HepG2 (cell line): ENCODE results near the gene NARF. TPM values are rescaled to one million over a fixed set of nuclear protein-coding genes. Genes with fewer than 3 reads are reported as not detected.

ENCODE experiments used
- BHLHE40 ChIP-seq: IDR thresholded peaks from 2 replicates; pipeline ENCODE4 v1.6.1; 2011; ENCODE audit warnings: low read length, improper control_type of control experiment
- CHD4 ChIP-seq: fragments of 200-600 bp; sonication (generic); IDR thresholded peaks from 2 replicates; pipeline ENCODE4 v1.7.0; 2017; ENCODE audit warnings: mild to moderate bottlenecking, low read length, borderline replicate concordance
- EZH2 ChIP-seq: conservative IDR thresholded peaks from 2 replicates; pipeline ENCODE4 v1.6.1; 2012; ENCODE audit warnings: mild to moderate bottlenecking, low read depth, low read length, moderate library complexity
- LCORL ChIP-seq, 2 experiments: fragments of 450-650 bp in 1 of 2; sonication (generic) in 1 of 2; formaldehyde crosslinking in 1 of 2; IDR thresholded peaks; 2 replicates each; pipeline versions ENCODE4 v1.5.0 to v1.6.1; 2017 to 2020; ENCODE audit warnings: antibody characterized with exemption in 1 of 2, missing genetic modification reagents in 1 of 2
- MXD4 ChIP-seq: IDR thresholded peaks from 2 replicates; pipeline ENCODE4 v1.6.1; 2016; ENCODE audit warnings: mild to moderate bottlenecking, missing biosample characterization, missing genetic modification reagents
- PBX3 ChIP-seq: sonication (generic); formaldehyde crosslinking; IDR thresholded peaks from 2 replicates; pipeline ENCODE4 v1.8.1; 2023; ENCODE audit warnings: missing genetic modification reagents, inconsistent platforms, borderline replicate concordance
- SP1 ChIP-seq, 2 experiments: fragments of 450-650 bp in 1 of 2; sonication (generic) in 1 of 2; formaldehyde crosslinking in 1 of 2; IDR thresholded peaks; 2 replicates each; pipeline versions ENCODE4 v1.4.0 to v1.6.1; 2016 to 2020; ENCODE audit warnings: missing genetic modification reagents in 1 of 2
- TCF7L2 ChIP-seq: IDR thresholded peaks from 2 replicates; pipeline ENCODE4 v1.6.1; 2011; ENCODE audit warnings: mild to moderate bottlenecking, low read depth, low read length, moderate library complexity
- TFE3 ChIP-seq: IDR thresholded peaks from 2 replicates; pipeline ENCODE4 v1.6.1; 2016
- XRCC5 ChIP-seq: fragments of 200-400 bp; formaldehyde crosslinking; optimal IDR thresholded peaks from 2 replicates; pipeline ENCODE3; 2017; ENCODE audit warnings: mild to moderate bottlenecking, low read length
- ZKSCAN5 ChIP-seq: sonication (generic); formaldehyde crosslinking; IDR thresholded peaks from 2 replicates; pipeline ENCODE4 v1.5.1; 2020; ENCODE audit warnings: mild to moderate bottlenecking, missing genetic modification reagents
- ZNF225 ChIP-seq: sonication (generic); formaldehyde crosslinking; IDR thresholded peaks from 2 replicates; pipeline ENCODE4 v1.4.0; 2020; ENCODE audit warnings: mild to moderate bottlenecking, missing genetic modification reagents
- ZNF530 ChIP-seq: sonication (generic); formaldehyde crosslinking; IDR thresholded peaks from 2 replicates; pipeline ENCODE4 v1.5.0; 2020; ENCODE audit warnings: low read depth, mild to moderate bottlenecking, missing genetic modification reagents
- ZNF557 ChIP-seq: sonication (generic); formaldehyde crosslinking; IDR thresholded peaks from 2 replicates; pipeline ENCODE4 v1.4.0; 2020; ENCODE audit warnings: missing genetic modification reagents
- ZNF580 ChIP-seq: IDR thresholded peaks from 2 replicates; pipeline ENCODE4 v1.6.1; 2016; ENCODE audit warnings: low read depth, borderline replicate concordance
- polyA plus RNA-seq, 8 experiments: library from polyadenylated mRNA; depleted of rRNA in 3 of 8; stranded (reverse) in 7 of 8; unstranded in 1 of 8; fragments of >200 nt; fragmentation: Illumina TruSeq in 4 of 8; extraction: Trizol in 4 of 8; gene quantifications; 2 replicates each; pipeline versions ENCODE4 v1.2.1 to v1.2.3, GENCODE V29; 2011 to 2016; ENCODE audit warnings: low read depth in 4 of 8, missing spikeins in 1 of 8, mixed read lengths in 1 of 8; ENCODE audit not compliant: insufficient read depth in 1 of 8
- total RNA-seq, 5 experiments: library from RNA; depleted of rRNA; stranded (reverse); fragments of >200 nt; fragmentation: Illumina TruSeq; extraction: Trizol; gene quantifications; 2 replicates each; pipeline ENCODE4 v1.2.3, GENCODE V29; 2016; ENCODE audit warnings: low read depth in 1 of 5

Gene NARF
- total and polyA plus RNA-seq, 2 of the 13 experiments (the other 11 are each of a cell fraction or from before 2014, with no cell fraction given): 61.1 to 144 TPM

- TF ChIP-seq PBX3 (CRISPR knock-in tag) (no peak), ZNF580 (CRISPR knock-in tag) (no peak), LCORL (IDR thresholded peaks at IDR 0.05) (no peak), LCORL (CRISPR knock-in tag; IDR thresholded peaks at IDR 0.05) (no peak), TCF7L2 (no peak), ZNF557 (CRISPR knock-in tag) (no peak), BHLHE40 (no peak), SP1 (IDR thresholded peaks at IDR 0.05) (no peak), SP1 (CRISPR knock-in tag; IDR thresholded peaks at IDR 0.05) (no peak), ZKSCAN5 (CRISPR knock-in tag) (no peak), CHD4 (no peak), EZH2 (no peak), ZNF225 (CRISPR knock-in tag) (no peak), XRCC5 (no peak), ZNF530 (CRISPR knock-in tag) (no peak), TFE3 (CRISPR knock-in tag) (no peak), MXD4 (no peak)
Observed at GRCh38 chr17:82487910-82488309, 29.4 kb downstream of the NARF start (continued).
